H9 (cell line): ENCODE measurements around the gene ZNF836. TPM values are rescaled to one million over a fixed set of nuclear protein-coding genes. Genes with fewer than 3 reads are reported as not detected.

Experiments used
- DNase-seq: peaks from one replicate; pipeline ENCODE4 v3.0.0-alpha.2; 2017
- H2AFZ ChIP-seq: one replicate; pipeline ENCODE4 v1.6.1; 2013; ENCODE audit warnings: mild to moderate bottlenecking, low read length, control low read depth, moderate library complexity
- H2AK5ac ChIP-seq: 2 replicates; pipeline ENCODE4 v1.6.1; 2013; ENCODE audit warnings: low read length, control low read depth, mixed read lengths; ENCODE audit not compliant: insufficient read length
- H2BK120ac ChIP-seq: one replicate; pipeline ENCODE4 v1.6.1; 2013; ENCODE audit warnings: low read depth, mild to moderate bottlenecking, low read length, control low read depth, inconsistent platforms; ENCODE audit not compliant: poor library complexity, severe bottlenecking
- H2BK12ac ChIP-seq: 2 replicates; pipeline ENCODE4 v1.6.1; 2013; ENCODE audit warnings: low read length, control low read depth, mixed read lengths, low read depth; ENCODE audit not compliant: insufficient read length
- H2BK15ac ChIP-seq: 2 replicates; pipeline ENCODE4 v1.6.1; 2013; ENCODE audit warnings: low read depth, low read length, control low read depth
- H2BK20ac ChIP-seq: one replicate; pipeline ENCODE4 v1.6.1; 2013; ENCODE audit warnings: low read depth, mild to moderate bottlenecking, low read length, control low read depth, inconsistent platforms; ENCODE audit not compliant: poor library complexity, severe bottlenecking
- H2BK5ac ChIP-seq: 2 replicates; pipeline ENCODE4 v1.6.1; 2013; ENCODE audit warnings: low read length, control low read depth, mixed read lengths; ENCODE audit not compliant: insufficient read length
- H3K14ac ChIP-seq: 2 replicates; pipeline ENCODE4 v1.6.1; 2013; ENCODE audit warnings: low read length, control low read depth; ENCODE audit not compliant: insufficient read depth
- H3K18ac ChIP-seq: 2 replicates; pipeline ENCODE4 v1.6.1; 2013; ENCODE audit warnings: low read depth, mild to moderate bottlenecking, mixed read lengths, low read length, control low read depth; ENCODE audit not compliant: insufficient read length
- H3K23ac ChIP-seq: 2 replicates; pipeline ENCODE4 v1.6.1; 2013; ENCODE audit warnings: low read length, control low read depth, mixed read lengths, low read depth; ENCODE audit not compliant: insufficient read length
- H3K23me2 ChIP-seq: 2 replicates; pipeline ENCODE4 v1.6.1; 2013; ENCODE audit warnings: low read depth, mild to moderate bottlenecking, mixed read lengths, low read length, control low read depth; ENCODE audit not compliant: insufficient read length, poor library complexity, severe bottlenecking
- H3K27ac ChIP-seq: 2 replicates; pipeline ENCODE4 v1.5.1; 2013; ENCODE audit warnings: low read length, control low read depth, mixed read lengths, low read depth; ENCODE audit not compliant: insufficient read length
- H3K27me3 ChIP-seq: 2 replicates; pipeline ENCODE4 v1.6.1; 2013; ENCODE audit warnings: low read length, control low read depth, inconsistent platforms; ENCODE audit not compliant: insufficient read depth
- H3K4ac ChIP-seq: 2 replicates; pipeline ENCODE4 v1.6.1; 2013; ENCODE audit warnings: low read depth, mild to moderate bottlenecking, control low read depth, inconsistent platforms, low read length, moderate library complexity
- H3K4me1 ChIP-seq: 2 replicates; pipeline ENCODE4 v1.6.1; 2013; ENCODE audit warnings: low read length, control low read depth, inconsistent platforms; ENCODE audit not compliant: insufficient read depth
- H3K4me2 ChIP-seq: 2 replicates; pipeline ENCODE4 v1.6.1; 2013; ENCODE audit warnings: low read length, control low read depth, mixed read lengths; ENCODE audit not compliant: insufficient read length, insufficient read depth
- H3K56ac ChIP-seq: 2 replicates; pipeline ENCODE4 v1.6.1; 2013; ENCODE audit warnings: low read depth, mild to moderate bottlenecking, mixed read lengths, low read length, control low read depth; ENCODE audit not compliant: insufficient read length
- H3K79me1 ChIP-seq: 2 replicates; pipeline ENCODE4 v1.6.1; 2013; ENCODE audit warnings: low read depth, mild to moderate bottlenecking, moderate library complexity, low read length, control low read depth, inconsistent platforms; ENCODE audit not compliant: insufficient read depth, poor library complexity, severe bottlenecking
- H3K79me2 ChIP-seq: 2 replicates; pipeline ENCODE4 v1.6.1; 2013; ENCODE audit warnings: low read length, control low read depth, inconsistent platforms; ENCODE audit not compliant: insufficient read depth
- H3K9ac ChIP-seq: 2 replicates; pipeline ENCODE4 v1.6.1; 2013; ENCODE audit warnings: low read length, control low read depth, mixed read lengths; ENCODE audit not compliant: insufficient read length; ENCODE audit errors: extremely low read depth
- H3K9me3 ChIP-seq: one replicate; pipeline ENCODE4 v1.6.1; 2013; ENCODE audit warnings: low read depth, low read length, inconsistent platforms; ENCODE audit not compliant: control insufficient read depth
- H3T11ph ChIP-seq: one replicate; pipeline ENCODE4 v1.6.1; 2013; ENCODE audit warnings: mild to moderate bottlenecking, low read length, control low read depth, inconsistent platforms
- H4K20me1 ChIP-seq: one replicate; pipeline ENCODE4 v1.6.1; 2013; ENCODE audit not compliant: control insufficient read depth, insufficient read length, insufficient read depth
- H4K5ac ChIP-seq: 2 replicates; pipeline ENCODE4 v1.6.1; 2013; ENCODE audit warnings: low read depth, mild to moderate bottlenecking, mixed read lengths, low read length, control low read depth; ENCODE audit not compliant: insufficient read length
- H4K8ac ChIP-seq: replicated peaks from 2 replicates; pipeline ENCODE4 v1.6.1; 2013; ENCODE audit warnings: low read length, control low read depth, mixed read lengths, low read depth; ENCODE audit not compliant: insufficient read length
- H4K91ac ChIP-seq: 2 replicates; pipeline ENCODE4 v1.6.1; 2013; ENCODE audit warnings: low read depth, mild to moderate bottlenecking, moderate library complexity, mixed read lengths, low read length, control low read depth; ENCODE audit not compliant: insufficient read length
- H3K27ac Mint-ChIP-seq, 3 experiments: 2 replicates in 2 of 3; 3 replicates in 1 of 3; pipeline ENCODE4 v1.8.0; 2020 to 2021; ENCODE audit warnings: mixed read lengths in 3 of 3, mild to moderate bottlenecking in 1 of 3, moderate library complexity in 1 of 3
- H3K27me3 Mint-ChIP-seq: 2 replicates; pipeline ENCODE4 v1.8.0; 2021; ENCODE audit warnings: low read depth, mild to moderate bottlenecking, moderate library complexity, mixed read lengths
- H3K36me3 Mint-ChIP-seq, 3 experiments: 2 replicates in 2 of 3; 3 replicates in 1 of 3; pipeline ENCODE4 v1.8.0; 2020 to 2021; ENCODE audit warnings: low read depth in 3 of 3, mixed read lengths in 3 of 3; ENCODE audit not compliant: insufficient read depth in 1 of 3
- H3K4me1 Mint-ChIP-seq, 2 experiments: 2 replicates each; pipeline ENCODE4 v1.8.0; 2020; ENCODE audit warnings: mixed read lengths in 2 of 2
- H3K4me3 Mint-ChIP-seq, 2 experiments: 2 replicates in 1 of 2; 3 replicates in 1 of 2; pipeline ENCODE4 v1.8.0; 2020 to 2021; ENCODE audit warnings: mild to moderate bottlenecking in 2 of 2, mixed read lengths in 2 of 2, moderate library complexity in 1 of 2
- H3K9me3 Mint-ChIP-seq, 2 experiments: 2 replicates in 1 of 2; 3 replicates in 1 of 2; pipeline ENCODE4 v1.8.0; 2020; ENCODE audit warnings: mild to moderate bottlenecking in 2 of 2, mixed read lengths in 2 of 2, moderate library complexity in 1 of 2
- CTCF ChIP-seq: fragments of 200-600 bp; sonication (generic); conservative IDR thresholded peaks from 3 replicates; pipeline ENCODE4 v1.8.0; 2021; ENCODE audit warnings: antibody characterized with exemption, mild to moderate bottlenecking
- WGBS: extraction: QIAGEN DNeasy Blood & Tissue Kit; methylation state at CpG from one replicate; pipeline ENCODE4 v1.1.7; 2013; ENCODE audit warnings: missing lambda C conversion rate, low lambda C conversion rate, mixed read lengths; ENCODE audit not compliant: insufficient read length; ENCODE audit errors: extremely low coverage; 5-methylcytosine and 5-hydroxymethylcytosine counted together
- total RNA-seq: library from RNA; stranded (reverse); gene quantifications from 2 replicates; pipeline ENCODE4 v1.2.1, GENCODE V29; 2021

Gene ZNF836
- total RNA-seq, 1 experiment from 2014 or later = 17.4 TPM

DNA sequence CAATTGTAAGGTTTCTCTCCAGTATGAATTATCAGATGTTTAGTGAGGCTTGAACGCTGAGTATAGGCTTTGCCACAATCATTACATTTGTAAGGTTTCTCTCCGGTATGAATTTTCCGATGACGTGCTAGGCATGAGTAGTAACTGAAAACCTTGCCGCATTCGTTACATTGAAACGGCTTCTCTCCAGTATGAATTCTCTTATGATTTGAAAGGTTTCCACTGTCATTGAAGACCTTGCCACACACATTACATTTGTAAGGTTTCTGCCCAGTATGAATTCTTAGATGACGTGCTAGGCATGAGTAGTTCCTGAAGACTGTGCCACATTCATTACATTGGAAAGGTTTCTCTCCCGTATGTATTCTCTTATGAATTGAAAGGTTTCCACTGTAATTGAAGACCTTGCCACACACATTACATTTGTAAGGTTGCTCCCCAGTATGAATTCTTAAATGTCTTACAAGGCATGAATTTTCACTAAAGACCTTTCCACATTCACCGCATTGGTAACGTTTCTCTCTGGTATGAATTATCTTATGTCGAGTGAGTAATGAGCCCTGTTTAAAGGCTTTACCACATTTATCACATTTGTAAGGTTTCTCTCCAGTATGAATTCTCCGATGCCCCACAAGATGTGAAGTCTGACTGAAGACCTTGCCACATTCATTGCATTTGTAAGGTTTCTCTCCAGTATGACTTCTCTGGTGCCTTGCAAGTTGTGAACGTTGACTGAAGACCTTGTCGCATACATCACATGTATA is 15.6 kb downstream of the ZNF836 start:
- Mint-ChIP-seq H3K4me3 (no peak overlapping the region), H3K27ac (no peak overlapping the region), H3K9me3 (peaks cover 86 to 90% of the 10 kb centered on the region in 2 experiments), H3K4me1 (no peaks in the 10 kb centered on the region), H3K36me3 (peaks cover 67 to 91% (median 79%) of the 10 kb centered on the region in 3 experiments), H3K27me3 (peaks cover 4% of the 10 kb centered on the region)
- TF ChIP-seq CTCF = no peak
- no peak overlapping the region for H3K4me2 ChIP-seq
- no peak for DNase-seq
- no CpG with 5 or more reads among the region's 15 CpGs for WGBS
- H3K79me1 ChIP-seq = no peaks in the 10 kb centered on the region
- no peak overlapping the region for H3K4ac ChIP-seq
- no peak overlapping the region for H2BK15ac ChIP-seq
- H3K23ac ChIP-seq = no peak overlapping the region
- H3T11ph ChIP-seq = no peak overlapping the region
- H3K27me3 ChIP-seq = no peaks in the 10 kb centered on the region
- H3K9me3 ChIP-seq = peaks cover 78% of the 10 kb centered on the region
- H2BK12ac ChIP-seq = no peak overlapping the region
- no peak overlapping the region for H2AK5ac ChIP-seq
- H2BK20ac ChIP-seq = no peak overlapping the region
- no peak overlapping the region for H4K5ac ChIP-seq
- H4K8ac ChIP-seq = no peak overlapping the region
- H3K9ac ChIP-seq = no peak overlapping the region
- no peak overlapping the region for H4K91ac ChIP-seq
- H2BK120ac ChIP-seq = no peak overlapping the region
- H3K14ac ChIP-seq = no peak overlapping the region
- H2BK5ac ChIP-seq = no peak overlapping the region
- no peak overlapping the region for H3K27ac ChIP-seq
- no peak overlapping the region for H3K56ac ChIP-seq
- H4K20me1 ChIP-seq = no peaks in the 10 kb centered on the region
- no peak overlapping the region for H2AFZ ChIP-seq
- H3K4me1 ChIP-seq = no peaks in the 10 kb centered on the region
- H3K23me2 ChIP-seq = no peaks in the 10 kb centered on the region
- no peak overlapping the region for H3K18ac ChIP-seq
- no peaks in the 10 kb centered on the region for H3K79me2 ChIP-seq
